ENCODE results near the gene BEST1.

Gene BEST1

GRCh38 chr11:61968758-61969390 lies 18.7 kb downstream of the BEST1 start:
- no peak overlapping the region for H3K4me2 ChIP-seq (ENCODE audit: low read length)
- peak overlapping the region; percentile 98 for H4K91ac ChIP-seq (ENCODE audit: low read depth, low read length)
- peak overlapping the region; percentile 98 for H4K8ac ChIP-seq (ENCODE audit: low read depth, low read length)
- no peak overlapping the region for H2AFZ ChIP-seq (ENCODE audit: insufficient read depth, low read length, poor library complexity)
- no peaks in the 10 kb centered on the region for H3K27me3 ChIP-seq (ENCODE audit: insufficient read depth, low read length)
- H2BK12ac ChIP-seq (ENCODE audit: low read length), result no peak overlapping the region
- H3K4me3 ChIP-seq (ENCODE audit: low read depth, low read length), result no peak overlapping the region
- DNase-seq, result peak; percentile 95 to 96
- H3K79me2 ChIP-seq (ENCODE audit: control insufficient read depth, insufficient read depth, low read length, poor library complexity), result peaks cover 27% of the 10 kb centered on the region
- peak overlapping the region; percentile 98 for H3K18ac ChIP-seq (ENCODE audit: low read length)
- no peak overlapping the region for H3K23ac ChIP-seq (ENCODE audit: low read length)
- no peak overlapping the region for H3K9ac ChIP-seq (ENCODE audit: low read length)
- H3K4ac ChIP-seq (ENCODE audit: low read depth, low read length), result peak overlapping the region; percentile 82
- peak overlapping the region; percentile 67 for H2AK5ac ChIP-seq (ENCODE audit: low read length)
- no peak overlapping the region for H4K12ac ChIP-seq (ENCODE audit: low read depth, low read length)
- H3K9me3 ChIP-seq (ENCODE audit: insufficient read depth, low read depth, low read length), result no peaks in the 10 kb centered on the region
- no CpG with 5 or more reads among the region's 16 CpGs for WGBS (ENCODE audit: extremely low coverage, insufficient coverage, insufficient read length)
- H2BK120ac ChIP-seq (ENCODE audit: insufficient read depth, low read length, poor library complexity), result peak overlapping the region; percentile 98
- H3K4me1 ChIP-seq (ENCODE audit: control insufficient read depth in 1 of 2, insufficient read depth in 2 of 2, low read length in 2 of 2), result peaks cover 31 to 37% of the 10 kb centered on the region in 2 experiments
- peaks cover 9 to 13% of the 10 kb centered on the region in 2 experiments for H3K36me3 ChIP-seq (ENCODE audit: control insufficient read depth in 1 of 2, insufficient read depth in 2 of 2, low read length in 2 of 2)
- H3K27ac ChIP-seq (ENCODE audit: low read depth, low read length), result peak overlapping the region; percentile 92
- H3K14ac ChIP-seq (ENCODE audit: low read length), result peak overlapping the region; percentile 89
- H2BK5ac ChIP-seq (ENCODE audit: low read depth, low read length, poor library complexity), result no peak overlapping the region
- H3K79me1 ChIP-seq (ENCODE audit: low read length), result peaks cover 43% of the 10 kb centered on the region

- Histone ChIP-seq H3K9me3 (ENCODE audit: insufficient read depth, low read depth, low read length) (no peaks in the 10 kb centered on the region), H4K91ac (ENCODE audit: low read depth, low read length) (peak overlapping the region; percentile 4), H3K9ac (ENCODE audit: low read length) (no peak overlapping the region), H3K36me3 (ENCODE audit: control insufficient read depth in 1 of 2, insufficient read depth in 2 of 2, low read length in 2 of 2) (peaks cover 7 to 11% of the 10 kb centered on the region in 2 experiments), H3K79me1 (ENCODE audit: low read length) (peaks cover 46% of the 10 kb centered on the region), H2AFZ (ENCODE audit: insufficient read depth, low read length, poor library complexity) (no peak overlapping the region), H3K27me3 (ENCODE audit: insufficient read depth, low read length) (no peaks in the 10 kb centered on the region), H3K4me3 (ENCODE audit: low read depth, low read length) (no peak overlapping the region), H3K18ac (ENCODE audit: low read length) (no peak overlapping the region), H2AK5ac (ENCODE audit: low read length) (no peak overlapping the region), H3K4me2 (ENCODE audit: low read length) (no peak overlapping the region), H3K79me2 (ENCODE audit: control insufficient read depth, insufficient read depth, low read length, poor library complexity) (peaks cover 27% of the 10 kb centered on the region), H3K4me1 (ENCODE audit: control insufficient read depth in 1 of 2, insufficient read depth in 2 of 2, low read length in 2 of 2) (peaks cover 32 to 40% of the 10 kb centered on the region in 2 experiments), H2BK12ac (ENCODE audit: low read length) (no peak overlapping the region), H3K4ac (ENCODE audit: low read depth, low read length) (no peak overlapping the region), H2BK120ac (ENCODE audit: insufficient read depth, low read length, poor library complexity) (no peak overlapping the region), H3K23ac (ENCODE audit: low read length) (no peak overlapping the region), H4K8ac (ENCODE audit: low read depth, low read length) (no peak overlapping the region), H3K27ac (ENCODE audit: low read depth, low read length) (no peak overlapping the region), H3K14ac (ENCODE audit: low read length) (no peak overlapping the region), H2BK5ac (ENCODE audit: low read depth, low read length, poor library complexity) (no peak overlapping the region), H4K12ac (ENCODE audit: low read depth, low read length) (no peak overlapping the region)
- DNase-seq, result peak; percentile 23 to 69
- WGBS (ENCODE audit: extremely low coverage, insufficient coverage, insufficient read length), result no CpG with 5 or more reads among the region's 7 CpGs
Measured at GRCh38 chr11:61969391-61969758, 19.2 kb downstream of the BEST1 start.

- H2AFZ ChIP-seq (ENCODE audit: insufficient read depth, low read length, poor library complexity), result no peak overlapping the region
- H3K4me3 ChIP-seq (ENCODE audit: low read depth, low read length), result no peak overlapping the region
- no peak overlapping the region for H3K14ac ChIP-seq (ENCODE audit: low read length)
- H3K9me3 ChIP-seq (ENCODE audit: insufficient read depth, low read depth, low read length), result no peaks in the 10 kb centered on the region
- H3K27ac ChIP-seq (ENCODE audit: low read depth, low read length), result no peak overlapping the region
- no peak overlapping the region for H2BK12ac ChIP-seq (ENCODE audit: low read length)
- no peaks in the 10 kb centered on the region for H3K27me3 ChIP-seq (ENCODE audit: insufficient read depth, low read length)
- H4K91ac ChIP-seq (ENCODE audit: low read depth, low read length), result no peak overlapping the region
- peaks cover 3 to 5% of the 10 kb centered on the region in 2 experiments for H3K36me3 ChIP-seq (ENCODE audit: control insufficient read depth in 1 of 2, insufficient read depth in 2 of 2, low read length in 2 of 2)
- no peak overlapping the region for H3K4ac ChIP-seq (ENCODE audit: low read depth, low read length)
- no peak overlapping the region for H4K8ac ChIP-seq (ENCODE audit: low read depth, low read length)
- H3K18ac ChIP-seq (ENCODE audit: low read length), result no peak overlapping the region
- H3K9ac ChIP-seq (ENCODE audit: low read length), result no peak overlapping the region
- WGBS (ENCODE audit: extremely low coverage, insufficient coverage, insufficient read length), result no CpG with 5 or more reads among the region's 2 CpGs
- H3K79me2 ChIP-seq (ENCODE audit: control insufficient read depth, insufficient read depth, low read length, poor library complexity), result peaks cover 27% of the 10 kb centered on the region
- no peak overlapping the region for H3K23ac ChIP-seq (ENCODE audit: low read length)
- H2BK5ac ChIP-seq (ENCODE audit: low read depth, low read length, poor library complexity), result no peak overlapping the region
- peaks cover 32 to 42% of the 10 kb centered on the region in 2 experiments for H3K4me1 ChIP-seq (ENCODE audit: control insufficient read depth in 1 of 2, insufficient read depth in 2 of 2, low read length in 2 of 2)
- DNase-seq, result peak; percentile 13 to 75
- H4K12ac ChIP-seq (ENCODE audit: low read depth, low read length), result no peak overlapping the region
- peaks cover 48% of the 10 kb centered on the region for H3K79me1 ChIP-seq (ENCODE audit: low read length)
- no peak overlapping the region for H2BK120ac ChIP-seq (ENCODE audit: insufficient read depth, low read length, poor library complexity)
- H2AK5ac ChIP-seq (ENCODE audit: low read length), result no peak overlapping the region
- H3K4me2 ChIP-seq (ENCODE audit: low read length), result no peak overlapping the region
Measured at GRCh38 chr11:61969838-61970662, 19.9 kb downstream of the BEST1 start.

- Histone ChIP-seq H3K4ac (ENCODE audit: low read depth, low read length) (peak overlapping the region; percentile 56), H3K79me2 (ENCODE audit: control insufficient read depth, insufficient read depth, low read length, poor library complexity) (peaks cover 27% of the 10 kb centered on the region)
- WGBS (ENCODE audit: extremely low coverage, insufficient coverage, insufficient read length), result no CpG with 5 or more reads among the region's 16 CpGs
Measured at GRCh38 chr11:61971248-61972111, 21.3 kb downstream of the BEST1 start.

More at GRCh38 chr11:61971248-61972111, 21.3 kb downstream of the BEST1 start:
- peak overlapping the region; percentile 78 for H3K14ac ChIP-seq (ENCODE audit: low read length)
- H3K9ac ChIP-seq (ENCODE audit: low read length), result no peak overlapping the region
- DNase-seq, result peak; percentile 66 to 69
- H3K27me3 ChIP-seq (ENCODE audit: insufficient read depth, low read length), result no peaks in the 10 kb centered on the region
- H2BK5ac ChIP-seq (ENCODE audit: low read depth, low read length, poor library complexity), result peak overlapping the region; percentile 59
- H3K23ac ChIP-seq (ENCODE audit: low read length), result no peak overlapping the region
- peak overlapping the region; percentile 95 for H4K91ac ChIP-seq (ENCODE audit: low read depth, low read length)
- peak overlapping the region; percentile 51 for H4K8ac ChIP-seq (ENCODE audit: low read depth, low read length)
- H3K9me3 ChIP-seq (ENCODE audit: insufficient read depth, low read depth, low read length), result no peaks in the 10 kb centered on the region
- no peak overlapping the region for H3K4me3 ChIP-seq (ENCODE audit: low read depth, low read length)
- peak overlapping the region; percentile 65 for H2AK5ac ChIP-seq (ENCODE audit: low read length)
- H3K36me3 ChIP-seq (ENCODE audit: control insufficient read depth in 1 of 2, insufficient read depth in 2 of 2, low read length in 2 of 2), result no peaks in the 10 kb centered on the region
- H3K27ac ChIP-seq (ENCODE audit: low read depth, low read length), result peak overlapping the region; percentile 90
- H3K18ac ChIP-seq (ENCODE audit: low read length), result peak overlapping the region; percentile 80
- H2BK12ac ChIP-seq (ENCODE audit: low read length), result peak overlapping the region; percentile 94
- H3K79me1 ChIP-seq (ENCODE audit: low read length), result peaks cover 51% of the 10 kb centered on the region
- H4K12ac ChIP-seq (ENCODE audit: low read depth, low read length), result peak overlapping the region; percentile 63
- H2BK120ac ChIP-seq (ENCODE audit: insufficient read depth, low read length, poor library complexity), result peak overlapping the region; percentile 84
- H2AFZ ChIP-seq (ENCODE audit: insufficient read depth, low read length, poor library complexity), result peak overlapping the region; percentile 71
- H3K4me2 ChIP-seq (ENCODE audit: low read length), result no peak overlapping the region
- H3K4me1 ChIP-seq (ENCODE audit: control insufficient read depth in 1 of 2, insufficient read depth in 2 of 2, low read length in 2 of 2), result peaks cover 32 to 42% of the 10 kb centered on the region in 2 experiments
